ENCODE data around the gene KCNJ1. TPM values are rescaled to one million over a fixed set of nuclear protein-coding genes. Genes with fewer than 3 reads are reported as not detected.

KCNJ1 gene
- total RNA-seq, 1 donor from 2014 or later, result under 0.01 TPM

DNA sequence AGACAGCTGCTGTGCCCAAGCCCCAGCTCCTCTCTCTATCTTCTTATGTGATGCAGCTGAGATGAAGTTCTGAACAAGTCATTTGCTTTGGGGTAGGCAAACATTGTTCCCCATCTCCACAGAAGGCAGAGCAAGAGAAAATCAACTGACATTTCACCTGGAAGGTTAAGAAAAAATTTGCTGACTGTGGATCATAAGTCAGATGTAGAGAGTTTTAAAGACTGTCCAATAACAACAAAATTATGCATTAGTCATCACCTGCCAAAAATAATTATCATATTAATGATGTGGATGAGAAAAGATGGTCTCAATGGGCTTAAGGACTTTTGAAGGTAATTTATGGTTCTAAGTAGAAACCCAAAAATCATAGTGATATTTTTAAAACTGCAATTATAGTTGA, 59.2 kb downstream of the KCNJ1 start:
- Histone ChIP-seq H3K27me3 (ENCODE audit: control insufficient read depth, insufficient read depth, low read length) (no peaks in the 10 kb centered on the region), H3K4me3 (ENCODE audit: low read depth, low read length) (no peak overlapping the region), H3K36me3 (ENCODE audit: control insufficient read depth, insufficient read depth, low read length) (peaks cover 6% of the 10 kb centered on the region)
- TF ChIP-seq, protein P1, sequence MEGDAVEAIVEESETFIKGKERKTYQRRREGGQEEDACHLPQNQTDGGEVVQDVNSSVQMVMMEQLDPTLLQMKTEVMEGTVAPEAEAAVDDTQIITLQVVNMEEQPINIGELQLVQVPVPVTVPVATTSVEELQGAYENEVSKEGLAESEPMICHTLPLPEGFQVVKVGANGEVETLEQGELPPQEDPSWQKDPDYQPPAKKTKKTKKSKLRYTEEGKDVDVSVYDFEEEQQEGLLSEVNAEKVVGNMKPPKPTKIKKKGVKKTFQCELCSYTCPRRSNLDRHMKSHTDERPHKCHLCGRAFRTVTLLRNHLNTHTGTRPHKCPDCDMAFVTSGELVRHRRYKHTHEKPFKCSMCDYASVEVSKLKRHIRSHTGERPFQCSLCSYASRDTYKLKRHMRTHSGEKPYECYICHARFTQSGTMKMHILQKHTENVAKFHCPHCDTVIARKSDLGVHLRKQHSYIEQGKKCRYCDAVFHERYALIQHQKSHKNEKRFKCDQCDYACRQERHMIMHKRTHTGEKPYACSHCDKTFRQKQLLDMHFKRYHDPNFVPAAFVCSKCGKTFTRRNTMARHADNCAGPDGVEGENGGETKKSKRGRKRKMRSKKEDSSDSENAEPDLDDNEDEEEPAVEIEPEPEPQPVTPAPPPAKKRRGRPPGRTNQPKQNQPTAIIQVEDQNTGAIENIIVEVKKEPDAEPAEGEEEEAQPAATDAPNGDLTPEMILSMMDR (IDR thresholded peaks at IDR 0.05; ENCODE audit: insufficient read depth, low read length, severe bottlenecking), result no peak
- no peak for FAIRE-seq
- no peak for DNase-seq (ENCODE audit: low read depth)

- no peak overlapping the region for H3K4me3 ChIP-seq (ENCODE audit: low read depth, low read length)
- no peaks in the 10 kb centered on the region for H3K27me3 ChIP-seq (ENCODE audit: control insufficient read depth, insufficient read depth, low read length)
- FAIRE-seq (peak; percentile 68), DNase-seq (ENCODE audit: low read depth) (peak; percentile 43)
- TF ChIP-seq, protein P1 (IDR thresholded peaks at IDR 0.05; ENCODE audit: insufficient read depth, low read length, severe bottlenecking), result no peak
- H3K36me3 ChIP-seq (ENCODE audit: control insufficient read depth, insufficient read depth, low read length), result peaks cover 6% of the 10 kb centered on the region
These were observed 60.4 kb downstream of the KCNJ1 start for GRCh38 chr11:128806506-128807261.

DNA sequence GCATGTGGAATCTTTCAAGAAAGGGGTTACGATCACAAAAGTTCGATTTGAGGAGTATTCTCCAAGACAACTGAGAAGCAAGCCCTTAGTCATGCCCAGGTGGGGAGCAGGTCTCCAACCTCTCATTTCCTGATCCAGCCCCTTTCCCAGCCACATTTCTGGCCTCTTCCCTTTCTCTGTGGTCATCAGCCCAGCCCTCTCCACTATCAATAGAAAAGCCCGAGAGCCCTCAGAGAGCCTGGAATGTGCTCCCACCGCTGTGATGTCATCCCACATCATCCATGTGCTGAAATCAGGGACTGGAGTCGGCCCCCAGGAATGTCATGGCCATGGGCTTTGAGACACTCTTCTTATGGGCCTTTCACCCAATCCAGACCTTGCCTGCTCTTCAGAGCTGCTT, 62.6 kb downstream of the KCNJ1 start:
- FAIRE-seq (no peak), DNase-seq (ENCODE audit: low read depth) (no peak)
- no peak overlapping the region for H3K4me3 ChIP-seq (ENCODE audit: low read depth, low read length)
- peaks cover 1% of the 10 kb centered on the region for H3K36me3 ChIP-seq (ENCODE audit: control insufficient read depth, insufficient read depth, low read length)
- no peaks in the 10 kb centered on the region for H3K27me3 ChIP-seq (ENCODE audit: control insufficient read depth, insufficient read depth, low read length)
- TF ChIP-seq, protein P1 (IDR thresholded peaks at IDR 0.05; ENCODE audit: insufficient read depth, low read length, severe bottlenecking), result no peak

GRCh38 chr11:128803449-128804245, 63.4 kb downstream of the KCNJ1 start:
- DNase-seq (ENCODE audit: low read depth), result no peak
- H3K27me3 ChIP-seq (ENCODE audit: control insufficient read depth, insufficient read depth, low read length), result no peaks in the 10 kb centered on the region
- no peak for FAIRE-seq
- peaks cover 1% of the 10 kb centered on the region for H3K36me3 ChIP-seq (ENCODE audit: control insufficient read depth, insufficient read depth, low read length)
- H3K4me3 ChIP-seq (ENCODE audit: low read depth, low read length), result no peak overlapping the region
- TF ChIP-seq, protein P1 (IDR thresholded peaks at IDR 0.05; ENCODE audit: insufficient read depth, low read length, severe bottlenecking), result no peak

DNA sequence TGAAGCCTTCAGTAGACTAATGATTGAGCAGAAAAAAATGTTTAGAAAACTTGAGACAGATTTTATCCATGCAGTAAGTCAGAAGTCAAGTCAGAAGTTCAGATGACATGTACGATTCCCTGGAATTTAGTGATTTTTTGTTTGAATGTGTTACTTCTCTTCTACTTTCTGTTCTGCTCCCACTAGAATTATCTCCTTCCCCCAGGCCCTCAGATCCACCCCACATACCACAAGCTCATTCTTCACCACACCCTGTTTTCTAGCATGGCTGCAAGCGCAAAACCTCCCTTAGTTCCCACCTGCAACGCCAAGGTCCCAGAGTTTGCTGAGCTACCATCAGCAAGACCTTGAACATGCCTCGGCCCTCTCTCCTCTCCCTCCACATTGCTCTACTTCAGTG, 64.1 kb downstream of the KCNJ1 start:
- H3K4me3 ChIP-seq (ENCODE audit: low read depth, low read length), result no peak overlapping the region
- no peak for DNase-seq (ENCODE audit: low read depth)
- peaks cover 1% of the 10 kb centered on the region for H3K36me3 ChIP-seq (ENCODE audit: control insufficient read depth, insufficient read depth, low read length)
- no peak for FAIRE-seq
- TF ChIP-seq, protein P1 (IDR thresholded peaks at IDR 0.05; ENCODE audit: insufficient read depth, low read length, severe bottlenecking), result no peak
- no peaks in the 10 kb centered on the region for H3K27me3 ChIP-seq (ENCODE audit: control insufficient read depth, insufficient read depth, low read length)

Data from bronchial epithelial cell (primary cell).